ENCODE measurements around the gene MIR17HG.

The MIR17HG gene

DNA sequence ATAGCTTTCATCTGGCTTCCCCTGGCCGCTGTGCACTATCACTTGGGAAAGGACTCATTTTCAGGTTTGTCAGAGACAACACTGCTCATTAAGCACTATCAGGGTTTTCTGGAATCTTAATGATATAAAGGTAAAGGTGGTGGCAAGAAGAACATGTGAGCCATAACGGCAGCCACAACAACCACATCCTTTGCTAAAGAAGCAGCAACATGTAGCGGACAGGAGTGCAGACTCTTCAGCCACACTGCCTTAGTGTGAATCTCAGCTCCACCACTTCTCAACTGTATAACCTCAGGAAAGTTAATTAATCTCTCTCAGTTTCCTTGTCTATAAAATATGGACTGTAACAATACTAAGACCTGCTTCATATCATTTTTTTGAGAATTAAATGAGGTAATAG, 24.1 kb upstream of the MIR17HG start:
- Histone ChIP-seq H3K9ac (ENCODE audit: low read length) (no peak overlapping the region), H3K4me2 (ENCODE audit: low read length) (no peak overlapping the region), H3K27me3 (ENCODE audit: insufficient read depth, low read length) (no peaks in the 10 kb centered on the region), H4K20me1 (ENCODE audit: insufficient read depth, low read length) (0 out of 2 replicates have a peak, but pooled peaks cover 3% of the 10 kb centered on the region), H3K4me1 (ENCODE audit: insufficient read depth, low read length, severe bottlenecking) (no peaks in the 10 kb centered on the region), H3K9me2 (ENCODE audit: low read depth, low read length) (no peaks in the 10 kb centered on the region), H3F3A (ENCODE audit: insufficient read depth, low read length) (no peaks in the 10 kb centered on the region), H2AFZ (ENCODE audit: low read length) (no peak overlapping the region), H3K27ac (ENCODE audit: low read depth, low read length, poor library complexity, severe bottlenecking) (no peak overlapping the region), H3K36me3 (ENCODE audit: insufficient read depth, low read length) (no peaks in the 10 kb centered on the region), H3K9me3 (ENCODE audit: low read length) (no peaks in the 10 kb centered on the region), H3K79me2 (ENCODE audit: insufficient read depth, low read length) (no peaks in the 10 kb centered on the region), H3K4me3 (ENCODE audit: low read depth, low read length, poor library complexity, severe bottlenecking) (no peak overlapping the region)
- TF ChIP-seq, protein P1, sequence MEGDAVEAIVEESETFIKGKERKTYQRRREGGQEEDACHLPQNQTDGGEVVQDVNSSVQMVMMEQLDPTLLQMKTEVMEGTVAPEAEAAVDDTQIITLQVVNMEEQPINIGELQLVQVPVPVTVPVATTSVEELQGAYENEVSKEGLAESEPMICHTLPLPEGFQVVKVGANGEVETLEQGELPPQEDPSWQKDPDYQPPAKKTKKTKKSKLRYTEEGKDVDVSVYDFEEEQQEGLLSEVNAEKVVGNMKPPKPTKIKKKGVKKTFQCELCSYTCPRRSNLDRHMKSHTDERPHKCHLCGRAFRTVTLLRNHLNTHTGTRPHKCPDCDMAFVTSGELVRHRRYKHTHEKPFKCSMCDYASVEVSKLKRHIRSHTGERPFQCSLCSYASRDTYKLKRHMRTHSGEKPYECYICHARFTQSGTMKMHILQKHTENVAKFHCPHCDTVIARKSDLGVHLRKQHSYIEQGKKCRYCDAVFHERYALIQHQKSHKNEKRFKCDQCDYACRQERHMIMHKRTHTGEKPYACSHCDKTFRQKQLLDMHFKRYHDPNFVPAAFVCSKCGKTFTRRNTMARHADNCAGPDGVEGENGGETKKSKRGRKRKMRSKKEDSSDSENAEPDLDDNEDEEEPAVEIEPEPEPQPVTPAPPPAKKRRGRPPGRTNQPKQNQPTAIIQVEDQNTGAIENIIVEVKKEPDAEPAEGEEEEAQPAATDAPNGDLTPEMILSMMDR (IDR thresholded peaks at IDR 0.05; ENCODE audit: low read length): no peak
- no peak for TF ChIP-seq EZH2 (IDR thresholded peaks at IDR 0.05; ENCODE audit: borderline replicate concordance, low read length)

DNA sequence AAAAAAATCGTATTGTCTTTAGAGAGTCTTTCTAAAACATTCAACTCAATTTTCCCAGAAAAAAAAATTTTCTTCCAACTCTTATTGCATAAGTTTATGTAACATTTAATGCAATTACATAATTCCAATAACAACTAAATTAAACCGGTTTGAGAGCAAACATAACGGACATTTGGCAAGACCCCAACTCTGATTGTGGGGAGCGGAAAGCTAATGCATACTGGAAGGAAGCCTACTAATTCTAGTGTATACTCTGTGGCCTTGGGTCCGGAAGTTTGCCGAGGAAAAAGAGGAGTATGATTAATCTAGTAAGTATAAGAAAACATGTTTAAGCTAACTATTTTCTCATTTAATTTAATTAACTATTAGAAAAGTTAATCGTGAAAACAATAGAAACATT, 21.3 kb upstream of the MIR17HG start:
- no peaks in the 10 kb centered on the region for H3F3A ChIP-seq (ENCODE audit: insufficient read depth, low read length)
- no peaks in the 10 kb centered on the region for H3K79me2 ChIP-seq (ENCODE audit: insufficient read depth, low read length)
- H3K9ac ChIP-seq (ENCODE audit: low read length): no peak overlapping the region
- H3K27ac ChIP-seq (ENCODE audit: low read depth, low read length, poor library complexity, severe bottlenecking): no peak overlapping the region
- no peaks in the 10 kb centered on the region for H3K9me2 ChIP-seq (ENCODE audit: low read depth, low read length)
- no peaks in the 10 kb centered on the region for H3K36me3 ChIP-seq (ENCODE audit: insufficient read depth, low read length)
- TF ChIP-seq, protein P1 (IDR thresholded peaks at IDR 0.05; ENCODE audit: low read length): no peak
- TF ChIP-seq EZH2 (IDR thresholded peaks at IDR 0.05; ENCODE audit: borderline replicate concordance, low read length): no peak
- no peaks in the 10 kb centered on the region for H3K4me1 ChIP-seq (ENCODE audit: insufficient read depth, low read length, severe bottlenecking)
- no peak overlapping the region for H3K4me3 ChIP-seq (ENCODE audit: low read depth, low read length, poor library complexity, severe bottlenecking)
- H2AFZ ChIP-seq (ENCODE audit: low read length): no peak overlapping the region
- H3K27me3 ChIP-seq (ENCODE audit: insufficient read depth, low read length): peaks cover 3% of the 10 kb centered on the region; the same call in 1 of the 2 replicates
- no peak overlapping the region for H3K4me2 ChIP-seq (ENCODE audit: low read length)
- H3K9me3 ChIP-seq (ENCODE audit: low read length): no peaks in the 10 kb centered on the region
- 0 out of 2 replicates have a peak, but pooled peaks cover 3% of the 10 kb centered on the region for H4K20me1 ChIP-seq (ENCODE audit: insufficient read depth, low read length)

DNA sequence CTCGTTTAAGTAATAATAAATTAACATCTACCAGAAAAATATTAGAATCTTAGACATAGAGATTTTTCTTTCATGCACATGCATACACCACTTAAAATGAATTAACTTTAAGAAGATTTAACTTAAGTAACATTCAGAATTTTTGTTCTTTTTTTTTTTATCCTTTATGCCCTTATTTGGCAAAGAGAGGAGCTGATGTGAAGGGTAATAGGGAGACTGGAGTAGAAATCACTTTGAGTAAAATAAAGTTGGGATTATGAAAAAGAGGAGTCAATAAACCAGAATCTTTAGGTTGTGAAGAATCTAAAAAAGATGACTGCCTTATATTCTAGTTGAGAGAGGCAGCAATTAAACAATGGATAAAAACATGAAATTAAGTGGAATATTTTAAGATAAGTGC, 18.8 kb upstream of the MIR17HG start:
- Histone ChIP-seq H3K36me3 (ENCODE audit: insufficient read depth, low read length) (no peaks in the 10 kb centered on the region), H3K79me2 (ENCODE audit: insufficient read depth, low read length) (no peaks in the 10 kb centered on the region), H3K4me1 (ENCODE audit: insufficient read depth, low read length, severe bottlenecking) (no peaks in the 10 kb centered on the region), H3K4me2 (ENCODE audit: low read length) (no peak overlapping the region), H2AFZ (ENCODE audit: low read length) (no peak overlapping the region), H3K4me3 (ENCODE audit: low read depth, low read length, poor library complexity, severe bottlenecking) (no peak overlapping the region), H3K27me3 (ENCODE audit: insufficient read depth, low read length) (peaks cover 3% of the 10 kb centered on the region; the same call in 1 of the 2 replicates), H3F3A (ENCODE audit: insufficient read depth, low read length) (no peaks in the 10 kb centered on the region), H3K9me3 (ENCODE audit: low read length) (no peaks in the 10 kb centered on the region), H4K20me1 (ENCODE audit: insufficient read depth, low read length) (0 out of 2 replicates have a peak, but pooled peaks cover 3% of the 10 kb centered on the region), H3K9me2 (ENCODE audit: low read depth, low read length) (no peaks in the 10 kb centered on the region), H3K9ac (ENCODE audit: low read length) (no peak overlapping the region), H3K27ac (ENCODE audit: low read depth, low read length, poor library complexity, severe bottlenecking) (no peak overlapping the region)
- TF ChIP-seq, protein P1 (IDR thresholded peaks at IDR 0.05; ENCODE audit: low read length): no peak
- TF ChIP-seq EZH2 (IDR thresholded peaks at IDR 0.05; ENCODE audit: borderline replicate concordance, low read length): no peak

Data from OCI-LY1 (cell line).